Activated CD4-positive, alpha-beta T cell treated with anti-CD3 and anti-CD28 coated beads for 48 hours (primary cell): Measurements from ENCODE around the gene POPDC2.
"Not testable (repeated sequence)": the region's sequence is repeated elsewhere in the genome, so short reads cannot be mapped to it uniquely, and the experiment has no call there.

ENCODE experiments used
- DNase-seq: peaks from one replicate; pipeline ENCODE4 v3.0.0-alpha.2; 2020

POPDC2 gene

GRCh38 chr3:119611664-119612063, 48.7 kb downstream of the POPDC2 start:
- no peak for DNase-seq

DNA sequence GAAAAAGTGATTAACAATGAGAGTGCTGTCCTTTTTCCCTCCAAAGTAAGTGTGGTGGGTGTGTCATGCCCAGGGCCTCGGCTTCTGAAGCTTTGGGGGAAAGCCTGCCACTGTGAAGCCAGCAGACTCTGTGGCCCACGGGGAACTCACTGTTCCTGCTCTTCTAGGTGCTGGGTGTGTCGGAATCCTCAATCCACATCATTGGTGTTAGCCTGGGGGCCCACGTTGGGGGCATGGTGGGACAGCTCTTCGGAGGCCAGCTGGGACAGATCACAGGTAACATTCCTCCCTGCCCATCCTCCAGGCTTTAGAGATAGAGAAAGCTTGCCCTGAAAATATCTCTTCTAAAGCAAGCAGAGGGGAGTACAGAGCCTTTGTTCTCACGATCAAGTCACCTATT, 51.1 kb downstream of the POPDC2 start:
- no peak for DNase-seq

DNA sequence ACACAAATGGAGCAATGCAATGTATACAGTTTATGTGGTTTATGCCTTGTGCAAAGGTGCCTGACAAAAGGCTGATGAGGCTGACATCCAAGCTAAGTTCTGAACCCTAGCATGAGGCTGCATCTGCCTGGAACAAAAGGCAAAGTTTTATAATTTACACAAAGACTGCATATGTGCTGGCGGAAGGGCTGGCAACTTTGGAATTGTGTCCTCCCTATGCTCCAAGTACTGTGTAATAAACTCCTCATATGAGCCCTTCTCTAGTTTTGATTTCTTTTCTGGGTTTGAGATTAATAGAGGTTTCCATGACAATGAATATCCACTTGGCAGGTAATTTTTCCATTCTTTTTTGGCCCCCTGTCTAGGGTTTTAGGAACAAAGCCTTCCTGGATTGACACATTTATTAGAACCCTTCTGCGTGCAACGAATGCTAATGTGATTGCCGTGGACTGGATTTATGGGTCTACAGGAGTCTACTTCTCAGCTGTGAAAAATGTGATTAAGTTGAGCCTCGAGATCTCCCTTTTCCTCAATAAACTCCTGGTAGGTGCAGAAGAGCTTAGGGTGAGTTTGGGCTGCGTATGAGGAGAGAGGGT, 51.9 kb downstream of the POPDC2 start:
- DNase-seq: no peak

DNA sequence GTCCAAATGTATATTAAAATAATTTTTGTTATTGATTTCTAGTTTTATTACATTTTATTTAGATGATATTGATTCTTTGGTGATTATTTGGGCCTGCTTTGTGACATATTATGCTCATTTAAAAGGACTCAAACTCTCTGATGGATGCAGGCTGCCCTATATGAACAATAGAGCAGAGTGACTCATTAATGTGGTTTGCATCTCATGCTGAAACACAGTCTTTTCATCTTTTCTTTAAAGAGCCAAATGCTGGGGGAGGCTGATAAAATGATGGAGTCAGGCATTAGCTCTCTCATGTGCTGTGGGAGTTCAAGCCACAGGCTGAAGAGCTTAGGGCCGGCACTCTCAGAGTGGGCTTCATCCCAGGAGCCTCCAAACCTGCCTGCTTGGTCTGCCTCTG, 55.5 kb downstream of the POPDC2 start:
- no peak for DNase-seq

- no peak for DNase-seq
These were observed 57.7 kb downstream of the POPDC2 start for GRCh38 chr3:119602676-119603075.

- peak; percentile 35 for DNase-seq
These were observed 59.2 kb downstream of the POPDC2 start for GRCh38 chr3:119601154-119601553.

- DNase-seq: peak; percentile 51
These were observed 59.7 kb downstream of the POPDC2 start for GRCh38 chr3:119600732-119601131.

DNA sequence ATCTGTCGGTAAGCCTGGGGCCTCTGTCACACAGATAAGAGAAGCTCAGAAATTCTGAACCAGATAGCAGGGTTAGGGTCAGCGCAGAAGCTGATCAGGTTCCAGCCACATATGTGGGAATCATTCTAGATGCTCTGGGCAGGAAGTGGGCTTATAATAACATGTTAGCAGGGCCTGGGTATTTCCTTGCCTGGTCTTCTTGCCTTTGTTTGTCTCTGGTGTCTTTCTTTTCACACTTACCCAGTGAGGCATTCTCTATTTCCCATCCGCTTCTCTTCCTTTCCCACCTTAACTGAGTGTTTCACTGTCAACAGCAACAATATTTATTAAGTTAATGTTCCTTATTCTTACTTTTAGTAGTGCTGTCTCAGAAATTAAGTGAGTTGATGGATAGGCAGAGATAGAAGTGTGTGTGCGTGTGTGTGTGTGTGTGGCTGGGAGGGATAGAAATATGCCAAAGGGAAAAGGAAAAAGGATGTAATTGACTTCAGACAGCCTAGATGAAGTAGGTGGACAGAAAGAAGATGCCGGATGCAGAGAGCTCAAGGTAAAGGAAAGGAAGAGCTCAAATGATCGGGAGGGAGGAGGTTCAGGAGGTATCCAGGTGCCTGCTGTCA, 60.7 kb downstream of the POPDC2 start:
- DNase-seq: no peak

DNA sequence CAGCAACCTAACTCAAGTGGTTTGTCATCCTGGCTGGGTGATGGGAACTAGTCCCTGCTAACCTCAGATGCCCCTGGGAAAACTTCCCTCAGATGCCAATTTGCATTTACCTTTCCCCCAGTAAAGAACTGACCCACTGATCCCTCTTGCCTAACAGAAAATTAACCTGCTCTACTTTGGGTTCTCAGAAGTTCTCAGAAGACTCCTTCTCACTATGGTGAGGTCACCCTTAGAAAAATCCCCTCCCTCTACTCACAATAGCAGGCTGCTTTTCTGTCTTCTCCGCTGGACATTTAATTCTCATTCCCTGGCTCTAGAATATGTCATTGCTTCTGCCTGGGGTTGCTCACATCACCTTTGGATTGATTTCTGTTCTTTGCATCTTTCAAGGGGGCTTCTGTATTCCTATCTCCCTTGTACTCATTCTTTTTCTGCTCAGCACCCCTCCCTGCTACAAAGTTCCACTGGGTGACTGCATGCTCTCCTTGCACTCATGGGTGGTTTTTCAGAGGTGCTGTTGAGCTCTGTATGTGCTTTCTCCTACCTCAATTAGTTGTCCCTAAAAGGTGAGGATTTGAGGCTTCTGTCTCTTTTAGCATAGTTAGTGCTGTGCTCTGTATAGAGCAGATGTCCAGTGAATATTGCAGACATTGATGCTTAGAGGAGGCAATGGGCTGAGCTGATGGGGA, 61.8 kb downstream of the POPDC2 start:
- no peak for DNase-seq

DNA sequence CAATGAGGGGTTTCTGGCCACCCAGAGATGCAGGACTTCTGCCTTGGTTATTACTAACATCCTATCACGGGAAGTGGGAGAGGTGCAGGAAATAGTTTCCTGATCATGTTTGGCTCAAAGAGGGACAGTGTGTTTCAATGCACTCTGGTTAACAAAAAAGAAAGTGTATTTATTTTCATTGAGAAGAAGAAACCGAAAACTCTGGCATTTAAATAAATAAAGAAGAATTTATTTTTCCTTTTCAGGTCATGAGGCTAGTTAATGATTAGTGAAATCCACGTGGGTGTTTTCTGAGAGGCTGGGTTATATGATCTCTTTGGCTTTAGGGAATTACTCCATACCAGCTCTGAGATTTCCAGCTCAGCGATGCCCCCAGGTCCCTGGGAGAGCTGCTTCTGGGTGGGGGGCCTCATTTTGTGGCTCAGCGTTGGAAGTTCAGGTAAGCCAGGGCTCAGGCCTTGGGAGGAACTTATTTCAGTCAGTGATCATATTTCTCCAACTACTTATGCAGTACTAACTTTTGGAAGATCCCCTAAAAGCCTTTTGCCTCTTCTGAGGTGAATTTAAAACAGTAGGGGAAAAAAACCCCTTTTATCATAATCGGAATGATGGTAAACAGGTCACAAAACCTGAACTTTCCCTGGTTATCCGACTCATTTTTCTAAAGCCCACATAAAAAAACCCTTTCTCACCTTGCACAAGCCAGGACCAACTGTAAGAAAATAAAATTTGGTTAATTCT, 62.7 kb downstream of the POPDC2 start, which contains the start of gene PLA1A:
Gene PLA1A (plus strand): TSS at position 338 of the 741 bp plus-strand sequence. CDS start 29 bp downstream, at position 367.
- DNase-seq: no peak

- DNase-seq: no peak
These were observed 64.0 kb downstream of the POPDC2 start for GRCh38 chr3:119596398-119596797.

- DNase-seq: no peak
These were observed 64.6 kb downstream of the POPDC2 start for GRCh38 chr3:119595639-119596334.

- not testable (repeated sequence) for DNase-seq
These were observed 65.5 kb downstream of the POPDC2 start for GRCh38 chr3:119594929-119595328.

DNA sequence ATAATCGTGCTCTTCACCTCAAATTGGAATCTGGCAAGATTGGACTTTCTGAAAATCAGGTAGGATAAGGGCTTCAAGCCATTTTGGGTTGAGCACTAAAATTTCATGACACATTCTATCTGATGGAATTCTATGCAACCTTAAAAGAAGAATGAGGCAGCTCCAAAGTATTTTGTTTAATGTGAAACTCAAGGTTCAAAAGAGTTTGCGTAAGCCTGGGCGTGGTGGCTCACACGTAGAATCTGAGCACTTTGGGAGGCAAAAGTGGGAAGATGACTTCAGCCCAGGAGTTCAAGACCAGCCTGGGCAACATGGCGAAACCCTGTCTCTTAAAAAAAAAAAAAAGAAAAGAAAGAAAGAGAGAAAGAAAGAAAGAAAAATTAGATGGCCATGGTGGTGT, 66.3 kb downstream of the POPDC2 start:
- DNase-seq: no peak

DNA sequence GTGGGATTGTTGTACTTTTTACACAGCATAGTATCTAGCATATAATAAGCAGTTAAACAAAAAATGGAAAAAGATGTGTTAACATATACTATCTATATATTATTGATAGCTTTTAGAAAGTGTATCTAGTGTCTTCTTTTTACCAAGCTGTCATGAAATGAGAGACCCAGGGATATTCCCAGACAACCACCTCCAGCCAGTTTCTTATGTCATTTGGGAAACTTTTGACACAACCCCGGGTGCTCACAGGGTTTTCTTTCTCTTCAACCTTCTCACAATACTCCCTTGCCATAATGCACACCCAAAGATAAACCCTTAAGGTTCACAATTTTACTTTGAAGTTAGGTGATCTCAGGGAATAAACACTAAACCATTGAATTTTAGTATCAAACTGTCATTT, 67.5 kb downstream of the POPDC2 start:
- no peak for DNase-seq
